AG04450 (cell line): ENCODE measurements around the gene RBM17. TPM values are rescaled to one million over a fixed set of nuclear protein-coding genes. Genes with fewer than 3 reads are reported as not detected.

ENCODE experiments used
- CTCF ChIA-PET: fragments of 300-600, 350-600 bp; formaldehyde crosslinking; extraction: SDS; loops from one replicate; lab custom pipeline; 2022; ENCODE audit warnings: antibody characterized with exemption, inconsistent platforms; lab: Charles Lee
- POLR2A ChIA-PET: fragments of 350-600 bp; formaldehyde crosslinking; extraction: SDS; loops from one replicate; lab custom pipeline; 2021; ENCODE audit warnings: antibody characterized with exemption, inconsistent platforms; lab: Yijun Ruan, JAX
- DNase-seq: peaks from one replicate; pipeline ENCODE4 v3.0.0-alpha.2; 2011; ENCODE audit warnings: low read depth, low spot score
- H3K27ac ChIP-seq: one replicate; pipeline ENCODE4 v1.5.1; 2012; ENCODE audit warnings: low read depth, low read length, control low read depth
- H3K27me3 ChIP-seq: one replicate; pipeline ENCODE4 v1.6.0; 2012; ENCODE audit warnings: low read length; ENCODE audit not compliant: control insufficient read depth, insufficient read depth
- H3K4me3 ChIP-seq: 2 replicates; pipeline ENCODE4 v1.5.1; 2011; ENCODE audit warnings: mild to moderate bottlenecking, low read depth, low read length, control low read depth
- H3K9me3 ChIP-seq: 2 replicates; pipeline ENCODE4 v1.5.1; 2012; ENCODE audit warnings: low read length; ENCODE audit not compliant: control insufficient read depth, insufficient read depth
- CTCF ChIP-seq: IDR thresholded peaks from 2 replicates; pipeline ENCODE4 v1.5.1; 2011; ENCODE audit warnings: low read depth, low read length, control low read depth, inconsistent platforms
- polyA plus RNA-seq: library from polyadenylated mRNA; depleted of rRNA; stranded (reverse); fragments of >200 nt; gene quantifications from 2 replicates; pipeline ENCODE4 v1.2.3, GENCODE V29; 2011

Gene RBM17
- polyA plus RNA-seq, 1 experiment: 38.9 TPM

DNA sequence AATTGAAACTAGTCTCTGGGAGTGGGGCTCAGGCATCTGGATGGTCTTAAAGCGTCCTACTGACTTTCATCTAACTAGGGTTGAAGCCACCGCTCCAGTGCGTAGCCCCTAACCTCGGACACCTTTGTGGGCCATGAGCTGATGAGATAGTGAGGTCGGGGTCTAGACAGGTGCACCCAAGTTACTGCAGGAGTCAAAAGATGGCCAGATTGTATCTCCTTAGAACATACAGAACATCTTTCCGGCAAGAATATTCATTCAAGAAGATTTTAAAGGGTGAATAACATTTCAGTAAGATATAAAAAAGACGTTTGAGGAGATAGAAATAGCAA lies 20.6 kb downstream of the RBM17 start:
- no peaks in the 10 kb centered on the region for H3K27me3 ChIP-seq
- H3K27ac ChIP-seq: no peak overlapping the region
- H3K9me3 ChIP-seq: no peaks in the 10 kb centered on the region
- no peak for TF ChIP-seq CTCF
- ChIA-PET POLR2A (no interaction called here), CTCF (interaction anchor here (0.5 to 6.8 kb wide), 7 partner anchors 10 to 297 kb away, joined by 3 to 83 read pairs (median 12); partner anchors contain the start of gene PFKFB3)
- DNase-seq: no peak
- H3K4me3 ChIP-seq: no peak overlapping the region

GRCh38 chr10:6110136-6110535 lies 21.3 kb downstream of the RBM17 start:
- H3K4me3 ChIP-seq: no peak overlapping the region
- no peak for DNase-seq
- POLR2A ChIA-PET: no interaction called here
- no peaks in the 10 kb centered on the region for H3K27me3 ChIP-seq
- CTCF ChIA-PET: interaction anchor here (0.7 to 6.8 kb wide), 12 partner anchors 14 to 299 kb away, joined by 3 to 83 read pairs (median 6); partner anchors contain the start of gene PFKFB3
- H3K27ac ChIP-seq: no peak overlapping the region
- TF ChIP-seq CTCF: no peak
- no peaks in the 10 kb centered on the region for H3K9me3 ChIP-seq

DNA sequence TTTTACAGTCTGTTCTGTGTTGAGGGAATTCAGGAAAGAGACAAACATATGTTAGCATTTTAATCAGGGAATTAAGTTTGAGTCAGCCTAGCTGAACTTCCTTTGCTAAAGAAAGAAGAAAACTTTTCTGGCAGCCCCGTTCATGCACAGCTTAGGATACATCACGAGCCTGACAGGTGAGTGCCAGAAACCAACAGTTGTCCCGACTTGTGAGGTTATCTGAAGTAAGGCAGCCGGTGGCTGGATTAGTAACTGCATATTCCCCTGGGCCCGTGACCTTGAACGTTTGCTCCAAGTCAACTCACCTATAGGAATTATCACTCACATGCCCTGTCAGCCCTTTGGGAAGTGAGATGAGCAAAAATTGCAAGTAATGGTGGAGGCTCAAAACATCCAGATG lies 24.1 kb downstream of the RBM17 start:
- ChIA-PET POLR2A (interaction anchor here (0.6 kb wide), 1 partner anchor 47 kb away, joined by 4 read pairs; no protein-coding TSS in a partner anchor), CTCF (interaction anchor here (0.7 to 6.8 kb wide), 5 partner anchors 90 to 294 kb away, joined by 3 to 83 read pairs (median 3); partner anchors contain the start of gene PFKFB3)
- no peak for TF ChIP-seq CTCF
- no peak overlapping the region for H3K27ac ChIP-seq
- H3K27me3 ChIP-seq: no peaks in the 10 kb centered on the region
- no peaks in the 10 kb centered on the region for H3K9me3 ChIP-seq
- no peak for DNase-seq
- no peak overlapping the region for H3K4me3 ChIP-seq

- POLR2A ChIA-PET: interaction anchor here (1.0 kb wide), 1 partner anchor 88 kb away, joined by 3 read pairs; the partner anchor contains the start of gene PFKFB3
- H3K4me3 ChIP-seq: no peak overlapping the region
- H3K27ac ChIP-seq: peak overlapping the region; percentile 55
- DNase-seq: no peak
- H3K9me3 ChIP-seq: no peaks in the 10 kb centered on the region
- CTCF ChIA-PET: interaction anchor here (1.0 to 6.8 kb wide), 5 partner anchors 88 to 292 kb away, joined by 3 to 83 read pairs (median 5); partner anchors contain the start of gene PFKFB3
- no peaks in the 10 kb centered on the region for H3K27me3 ChIP-seq
- no peak for TF ChIP-seq CTCF
Measured at GRCh38 chr10:6114299-6114698, 25.5 kb downstream of the RBM17 start.

- no peak for DNase-seq
- H3K27me3 ChIP-seq: no peaks in the 10 kb centered on the region
- no peak for TF ChIP-seq CTCF
- H3K9me3 ChIP-seq: no peaks in the 10 kb centered on the region
- POLR2A ChIA-PET: no interaction called here
- CTCF ChIA-PET: interaction anchor here (0.9 to 1.1 kb wide), 4 partner anchors 28 to 291 kb away, joined by 3 to 5 read pairs (median 3); partner anchors contain the start of gene PFKFB3
- peak overlapping the region; percentile 55 for H3K27ac ChIP-seq
- no peak overlapping the region for H3K4me3 ChIP-seq
Measured at GRCh38 chr10:6114805-6115341, 26.0 kb downstream of the RBM17 start.
